NCI-H526 treated with DMSO at 0.1 percent for 48 hours (cell line): ENCODE results near the gene PDE4D.

Experiments
- DNase-seq: peaks from one replicate; lab custom pipeline; 2025; lab: John Stamatoyannopoulos, UW

The PDE4D gene

GRCh38 chr5:59138509-59138908 lies 755.0 kb downstream of the PDE4D start:
- DNase-seq: no peak

- no peak for DNase-seq
Measured at GRCh38 chr5:59137846-59138245, 755.7 kb downstream of the PDE4D start.

GRCh38 chr5:59136549-59136948 lies 757.0 kb downstream of the PDE4D start:
- no peak for DNase-seq

- no peak for DNase-seq
Measured at GRCh38 chr5:59134471-59135163, 758.9 kb downstream of the PDE4D start.

- no peak for DNase-seq
Measured at GRCh38 chr5:59133764-59134261, 759.7 kb downstream of the PDE4D start.

GRCh38 chr5:59132131-59132530 lies 761.4 kb downstream of the PDE4D start:
- DNase-seq: no peak

GRCh38 chr5:59130431-59130830 lies 763.1 kb downstream of the PDE4D start:
- DNase-seq: no peak

GRCh38 chr5:59128646-59129290 lies 764.8 kb downstream of the PDE4D start:
- DNase-seq: no peak

GRCh38 chr5:59126708-59127573 lies 766.6 kb downstream of the PDE4D start:
- no peak for DNase-seq

GRCh38 chr5:59126016-59126707 lies 767.4 kb downstream of the PDE4D start:
- no peak for DNase-seq

GRCh38 chr5:59125011-59125961 lies 768.2 kb downstream of the PDE4D start:
- peak; percentile 0 for DNase-seq

- DNase-seq: no peak
Measured at GRCh38 chr5:59123595-59124561, 769.6 kb downstream of the PDE4D start.

GRCh38 chr5:59119480-59119879 lies 774.0 kb downstream of the PDE4D start:
- DNase-seq: no peak

- no peak for DNase-seq
Measured at GRCh38 chr5:59117320-59117719, 776.2 kb downstream of the PDE4D start.

- DNase-seq: no peak
Measured at GRCh38 chr5:59116231-59116865, 777.2 kb downstream of the PDE4D start.

- no peak for DNase-seq
Measured at GRCh38 chr5:59115345-59115744, 778.2 kb downstream of the PDE4D start.

- DNase-seq: no peak
Measured at GRCh38 chr5:59109383-59109782, 784.1 kb downstream of the PDE4D start.

GRCh38 chr5:59107692-59108091 lies 785.8 kb downstream of the PDE4D start:
- DNase-seq: no peak
